CD4-positive, alpha-beta T cell (primary cell): ENCODE measurements around the gene KCNK17. TPM values are rescaled to one million over a fixed set of nuclear protein-coding genes. Genes with fewer than 3 reads are reported as not detected.

ENCODE experiments used
- ATAC-seq: fragments of 200-7000 bp; cut with Tn5 transposase; one replicate; pipeline ENCODE4 v1.10.0; 2022; ENCODE audit warnings: mild to moderate bottlenecking; ENCODE audit not compliant: poor library complexity
- CTCF ChIA-PET: fragments of 350-600 bp; sonication (Branson Sonifier 250); formaldehyde crosslinking; loops from one replicate; lab custom pipeline; 2021; ENCODE audit warnings: antibody characterized with exemption, inconsistent platforms; lab: Charles Lee
- POLR2A ChIA-PET: fragments of 350-600 bp; sonication (Branson Sonifier 250); formaldehyde crosslinking; loops from one replicate; lab custom pipeline; 2021; ENCODE audit warnings: antibody characterized with exemption, inconsistent platforms; lab: Charles Lee
- DNase-seq, 14 experiments: peaks; one replicate each; pipeline ENCODE4 v3.0.0-alpha.2; 2013 to 2020; ENCODE audit warnings: mixed read lengths in 2 of 14
- H3K27ac ChIP-seq, 2 donors: one replicate each; pipeline versions ENCODE4 v1.5.1 to v1.7.0; 2013; ENCODE audit warnings: low read length in 2 of 2, low read depth in 1 of 2, mild to moderate bottlenecking in 1 of 2
- H3K27me3 ChIP-seq, 2 experiments: 1 replicate in 1 of 2; 2 replicates in 1 of 2; pipeline versions ENCODE4 v1.6.1 to v1.7.0; 2013; ENCODE audit warnings: low read length in 2 of 2, control low read depth in 1 of 2, mild to moderate bottlenecking in 1 of 2, moderate library complexity in 1 of 2; ENCODE audit not compliant: insufficient read depth in 2 of 2, control insufficient read depth in 1 of 2
- H3K36me3 ChIP-seq: one replicate; pipeline ENCODE4 v1.6.1; 2013; ENCODE audit warnings: low read length, control low read depth; ENCODE audit not compliant: insufficient read depth
- H3K4me1 ChIP-seq: one replicate; pipeline ENCODE4 v1.6.1; 2013; ENCODE audit warnings: low read length, control low read depth; ENCODE audit not compliant: insufficient read depth
- H3K4me3 ChIP-seq: one replicate; pipeline ENCODE4 v1.5.1; 2013; ENCODE audit warnings: mild to moderate bottlenecking, low read length, moderate library complexity
- H3K9me3 ChIP-seq, 2 experiments: 1 replicate in 1 of 2; 2 replicates in 1 of 2; pipeline versions ENCODE4 v1.6.1 to v1.7.0; 2013; ENCODE audit warnings: low read length in 2 of 2, mild to moderate bottlenecking in 2 of 2, control low read depth in 1 of 2, moderate library complexity in 1 of 2; ENCODE audit not compliant: control insufficient read depth in 1 of 2, insufficient read depth in 1 of 2
- H3K27ac Mint-ChIP-seq: one replicate; pipeline ENCODE4 v1.8.0; 2020; ENCODE audit warnings: mixed read lengths
- H3K27me3 Mint-ChIP-seq: one replicate; pipeline ENCODE4 v1.8.0; 2021; ENCODE audit warnings: mixed read lengths
- H3K36me3 Mint-ChIP-seq: one replicate; pipeline ENCODE4 v1.8.0; 2021; ENCODE audit warnings: low read depth, mixed read lengths
- H3K4me1 Mint-ChIP-seq: one replicate; pipeline ENCODE4 v1.8.0; 2021; ENCODE audit warnings: low read depth, mixed read lengths
- H3K4me3 Mint-ChIP-seq: one replicate; pipeline ENCODE4 v1.8.0; 2020; ENCODE audit warnings: mild to moderate bottlenecking, mixed read lengths
- H3K9me3 Mint-ChIP-seq: one replicate; pipeline ENCODE4 v1.8.0; 2020; ENCODE audit warnings: mixed read lengths
- CTCF ChIP-seq: fragments of 200-600 bp; IDR thresholded peaks from one replicate; pipeline ENCODE4 v1.8.0; 2022; ENCODE audit warnings: antibody characterized with exemption, mild to moderate bottlenecking
- intact Hi-C, 2 experiments: fragments of 100-400 bp; cut with DNase I in 1 of 2; cut with micrococcal nuclease in 1 of 2; formaldehyde crosslinking; loops; one replicate each; pipeline versions ENCODE4 v1.15.1 to v1.9.0; 2023 to 2025; cut with DNase I, micrococcal nuclease
- total RNA-seq, 174 experiments: library from RNA in 2 of 174; stranded (reverse) in 2 of 174; gene quantifications; one replicate each; pipeline ENCODE4 v1.2.3 and lab custom pipeline; 2021 to 2026

The KCNK17 gene
- total RNA-seq, 2 experiments from 2014 or later: not detected

GRCh38 chr6:39261751-39262150, 52.5 kb downstream of the KCNK17 start:
- Mint-ChIP-seq H3K9me3 (no peaks in the 10 kb centered on the region), H3K4me1 (no peaks in the 10 kb centered on the region), H3K27me3 (peaks cover 15% of the 10 kb centered on the region), H3K27ac (no peak overlapping the region), H3K36me3 (no peaks in the 10 kb centered on the region), H3K4me3 (no peak overlapping the region)
- DNase-seq (no peak), ATAC-seq (no peak)
- no peaks in the 10 kb centered on the region for H3K9me3 ChIP-seq
- intact Hi-C loops: no loop called here
- no peaks in the 10 kb centered on the region for H3K4me1 ChIP-seq
- H3K27me3 ChIP-seq: no peaks in the 10 kb centered on the region
- no peak for TF ChIP-seq CTCF
- POLR2A ChIA-PET: no interaction called here
- H3K36me3 ChIP-seq: no peaks in the 10 kb centered on the region
- CTCF ChIA-PET: no interaction called here
- H3K27ac ChIP-seq: no peak overlapping the region
- H3K4me3 ChIP-seq: no peak overlapping the region

- H3K27ac Mint-ChIP-seq: no peak overlapping the region
- Histone ChIP-seq H3K27ac (no peak overlapping the region), H3K9me3 (no peaks in the 10 kb centered on the region), H3K4me3 (no peak overlapping the region), H3K4me1 (no peaks in the 10 kb centered on the region), H3K27me3 (no peaks in the 10 kb centered on the region), H3K36me3 (no peaks in the 10 kb centered on the region)
- ChIA-PET POLR2A (no interaction called here), CTCF (no interaction called here)
- no peak for DNase-seq
- no peaks in the 10 kb centered on the region for H3K36me3 Mint-ChIP-seq
- H3K27me3 Mint-ChIP-seq: peaks cover 15% of the 10 kb centered on the region
- intact Hi-C loops: no loop called here
- ATAC-seq: no peak
- TF ChIP-seq CTCF: no peak
- H3K4me3 Mint-ChIP-seq: no peak overlapping the region
- H3K9me3 Mint-ChIP-seq: no peaks in the 10 kb centered on the region
- no peaks in the 10 kb centered on the region for H3K4me1 Mint-ChIP-seq
Observed at GRCh38 chr6:39260953-39261352, 53.3 kb downstream of the KCNK17 start.

GRCh38 chr6:39260456-39260855, 53.8 kb downstream of the KCNK17 start:
- no peaks in the 10 kb centered on the region for H3K27me3 ChIP-seq
- no peak overlapping the region for H3K4me3 ChIP-seq
- no peak overlapping the region for H3K4me3 Mint-ChIP-seq
- no peak overlapping the region for H3K27ac ChIP-seq
- H3K36me3 ChIP-seq: no peaks in the 10 kb centered on the region
- DNase-seq (no peak), ATAC-seq (no peak)
- H3K9me3 ChIP-seq: no peaks in the 10 kb centered on the region
- no peak for TF ChIP-seq CTCF
- H3K4me1 Mint-ChIP-seq: no peaks in the 10 kb centered on the region
- ChIA-PET CTCF (no interaction called here), POLR2A (no interaction called here)
- no peak overlapping the region for H3K27ac Mint-ChIP-seq
- no peaks in the 10 kb centered on the region for H3K9me3 Mint-ChIP-seq
- no peaks in the 10 kb centered on the region for H3K4me1 ChIP-seq
- peaks cover 15% of the 10 kb centered on the region for H3K27me3 Mint-ChIP-seq
- no peaks in the 10 kb centered on the region for H3K36me3 Mint-ChIP-seq
- intact Hi-C loops: no loop called here
